ENCODE measurements around the gene TOR1AIP1. TPM values are rescaled to one million over a fixed set of nuclear protein-coding genes. Genes with fewer than 3 reads are reported as not detected.

The TOR1AIP1 gene
- total RNA-seq, 1 donor from 2014 or later, result 67.2 TPM

GRCh38 chr1:179924268-179924667 lies 42.2 kb downstream of the TOR1AIP1 start:
- H3K9me3 ChIP-seq, result no peaks in the 10 kb centered on the region
- DNase-seq (no peak), ATAC-seq (no peak)
- H3K27ac ChIP-seq, result no peak overlapping the region
- H3K4me3 ChIP-seq, result no peak overlapping the region
- no peaks in the 10 kb centered on the region for H3K4me1 ChIP-seq
- H3K27me3 ChIP-seq (ENCODE audit: low read depth), result no peaks in the 10 kb centered on the region
- TF ChIP-seq CTCF (IDR thresholded peaks at IDR 0.05), result no peak
- intact Hi-C loops (cut with DNase I), result no loop called here
- H3K36me3 ChIP-seq, result peaks cover 14% of the 10 kb centered on the region

- Histone ChIP-seq H3K36me3 (peaks cover 6% of the 10 kb centered on the region), H3K9me3 (no peaks in the 10 kb centered on the region), H3K4me3 (no peak overlapping the region), H3K27me3 (ENCODE audit: low read depth) (no peaks in the 10 kb centered on the region), H3K4me1 (no peaks in the 10 kb centered on the region), H3K27ac (no peak overlapping the region)
- TF ChIP-seq CTCF (IDR thresholded peaks at IDR 0.05), result no peak
- intact Hi-C loops (cut with DNase I), result no loop called here
- DNase-seq (no peak), ATAC-seq (no peak)
These were observed 43.2 kb downstream of the TOR1AIP1 start for GRCh38 chr1:179925302-179925701.

GRCh38 chr1:179925922-179926849 lies 44.1 kb downstream of the TOR1AIP1 start:
- H3K36me3 ChIP-seq, result no peaks in the 10 kb centered on the region
- H3K27ac ChIP-seq, result no peak overlapping the region
- peak in 1 of 2 donors; percentile 75 for ATAC-seq
- no peak for TF ChIP-seq CTCF (IDR thresholded peaks at IDR 0.05)
- H3K4me3 ChIP-seq, result no peak overlapping the region
- no peak for DNase-seq
- intact Hi-C loops (cut with DNase I), result no loop called here
- no peaks in the 10 kb centered on the region for H3K27me3 ChIP-seq (ENCODE audit: low read depth)
- no peaks in the 10 kb centered on the region for H3K9me3 ChIP-seq
- H3K4me1 ChIP-seq, result no peaks in the 10 kb centered on the region

GRCh38 chr1:179926850-179927205 lies 44.7 kb downstream of the TOR1AIP1 start:
- H3K4me3 ChIP-seq, result no peak overlapping the region
- H3K4me1 ChIP-seq, result no peaks in the 10 kb centered on the region
- H3K27me3 ChIP-seq (ENCODE audit: low read depth), result no peaks in the 10 kb centered on the region
- no peaks in the 10 kb centered on the region for H3K36me3 ChIP-seq
- no peak for DNase-seq
- TF ChIP-seq CTCF (IDR thresholded peaks at IDR 0.05), result no peak
- intact Hi-C loops (cut with DNase I), result no loop called here
- H3K27ac ChIP-seq, result no peak overlapping the region
- no peak for ATAC-seq
- H3K9me3 ChIP-seq, result no peaks in the 10 kb centered on the region

GRCh38 chr1:179929955-179930798 lies 48.1 kb downstream of the TOR1AIP1 start:
- Histone ChIP-seq H3K36me3 (no peaks in the 10 kb centered on the region), H3K27me3 (ENCODE audit: low read depth) (no peaks in the 10 kb centered on the region)

More at GRCh38 chr1:179929955-179930798, 48.1 kb downstream of the TOR1AIP1 start:
- intact Hi-C loops (cut with DNase I), result no loop called here
- H3K9me3 ChIP-seq, result no peaks in the 10 kb centered on the region
- H3K4me1 ChIP-seq, result no peaks in the 10 kb centered on the region
- DNase-seq (no peak), ATAC-seq (no peak)
- H3K4me3 ChIP-seq, result no peak overlapping the region
- no peak overlapping the region for H3K27ac ChIP-seq
- TF ChIP-seq CTCF (IDR thresholded peaks at IDR 0.05), result no peak

All from lower lobe of right lung (tissue), 2 donors.